Lower leg skin (tissue), 4 donors: ENCODE measurements around the gene INKA2. TPM values are rescaled to one million over a fixed set of nuclear protein-coding genes. Genes with fewer than 3 reads are reported as not detected.

Experiments
- DNase-seq, 2 donors: peaks; one replicate each; pipeline ENCODE4 v3.0.0-alpha.2; 2019; ENCODE audit warnings: low spot score in 2 of 2
- H3K4me3 ChIP-seq: fragments of 200-600 bp; sonication (generic); 2 replicates; pipeline ENCODE4 v1.5.1; 2017; ENCODE audit warnings: mild to moderate bottlenecking, low read depth; ENCODE audit not compliant: poor library complexity, severe bottlenecking
- CTCF ChIP-seq, 3 donors: fragments of 450-650 bp; IDR thresholded peaks; one replicate each; pipeline ENCODE4 v1.5.1; 2016; ENCODE audit warnings: antibody characterized with exemption in 3 of 3, mild to moderate bottlenecking in 3 of 3, moderate library complexity in 2 of 3
- POLR2A ChIP-seq, 2 donors: fragments of 450-650 bp; IDR thresholded peaks; one replicate each; pipeline ENCODE4 v1.6.1; 2016 to 2017; ENCODE audit warnings: antibody characterized with exemption in 2 of 2, mild to moderate bottlenecking in 1 of 2, moderate library complexity in 1 of 2
- WGBS, 2 donors: methylation state at CpG; one replicate each; pipeline ENCODE4 v1.1.5; 2018; 5-methylcytosine and 5-hydroxymethylcytosine counted together
- intact Hi-C: fragments of 100-400 bp; cut with DNase I; formaldehyde crosslinking; loops from one replicate; pipeline ENCODE4 v1.15.0; 2023; ENCODE audit warnings: low total_unique reads
- total RNA-seq, 4 donors: library from RNA; depleted of rRNA; stranded (reverse); fragments of >200 nt; gene quantifications; one replicate each; pipeline ENCODE4 v1.1.0, GENCODE V29; 2016

The INKA2 gene
- total RNA-seq, 4 donors from 2014 or later = 2.5 to 8.7 (median 4.8) TPM

- intact Hi-C loops = no loop called here
- TF ChIP-seq CTCF (IDR thresholded peaks at IDR 0.05) = no peak
- WGBS, 2 donors = 66 to 74% methylated on average over 7 of the region's 7 CpGs
- H3K4me3 ChIP-seq = no peak overlapping the region
- DNase-seq = no peak
Measured at GRCh38 chr1:111723091-111723806, 15.9 kb downstream of the INKA2 start.

- WGBS, 2 donors = 33 to 40% methylated on average over 10 of the region's 10 CpGs
- no peak for DNase-seq
- TF ChIP-seq CTCF (IDR thresholded peaks at IDR 0.05) (no peak), POLR2A (IDR thresholded peaks at IDR 0.05) (no peak)
- H3K4me3 ChIP-seq = no peak overlapping the region
- intact Hi-C loops = no loop called here
Measured at GRCh38 chr1:111720977-111721786, 18.0 kb downstream of the INKA2 start.

- no peak overlapping the region for H3K4me3 ChIP-seq
- no peak for TF ChIP-seq CTCF (IDR thresholded peaks at IDR 0.05)
- no peak for TF ChIP-seq POLR2A (IDR thresholded peaks at IDR 0.05)
- WGBS, 2 donors = 48 to 57% methylated on average over 7 of the region's 7 CpGs
- DNase-seq = no peak
- intact Hi-C loops = no loop called here
Measured at GRCh38 chr1:111720274-111720976, 18.8 kb downstream of the INKA2 start.

GRCh38 chr1:111719674-111720132 lies 19.5 kb downstream of the INKA2 start:
- TF ChIP-seq CTCF (IDR thresholded peaks at IDR 0.05) = no peak
- TF ChIP-seq POLR2A (IDR thresholded peaks at IDR 0.05) = no peak
- no peak overlapping the region for H3K4me3 ChIP-seq
- 46 to 52% methylated on average over 4 of the region's 4 CpGs for WGBS, 2 donors
- DNase-seq = no peak
- intact Hi-C loops = loop anchor here (10.0 kb wide), 1 partner anchor 45 kb away; no protein-coding TSS in a partner anchor

GRCh38 chr1:111719135-111719534 lies 20.1 kb downstream of the INKA2 start:
- intact Hi-C loops = loop anchor here (10.0 kb wide), 1 partner anchor 46 kb away; no protein-coding TSS in a partner anchor
- TF ChIP-seq CTCF (IDR thresholded peaks at IDR 0.05) (no peak), POLR2A (IDR thresholded peaks at IDR 0.05) (no peak)
- DNase-seq = no peak
- H3K4me3 ChIP-seq = no peak overlapping the region
- 95 to 100% methylated on average over 5 of the region's 5 CpGs for WGBS, 2 donors
